ENCODE measurements around the gene ANKH.

The ANKH gene

DNA sequence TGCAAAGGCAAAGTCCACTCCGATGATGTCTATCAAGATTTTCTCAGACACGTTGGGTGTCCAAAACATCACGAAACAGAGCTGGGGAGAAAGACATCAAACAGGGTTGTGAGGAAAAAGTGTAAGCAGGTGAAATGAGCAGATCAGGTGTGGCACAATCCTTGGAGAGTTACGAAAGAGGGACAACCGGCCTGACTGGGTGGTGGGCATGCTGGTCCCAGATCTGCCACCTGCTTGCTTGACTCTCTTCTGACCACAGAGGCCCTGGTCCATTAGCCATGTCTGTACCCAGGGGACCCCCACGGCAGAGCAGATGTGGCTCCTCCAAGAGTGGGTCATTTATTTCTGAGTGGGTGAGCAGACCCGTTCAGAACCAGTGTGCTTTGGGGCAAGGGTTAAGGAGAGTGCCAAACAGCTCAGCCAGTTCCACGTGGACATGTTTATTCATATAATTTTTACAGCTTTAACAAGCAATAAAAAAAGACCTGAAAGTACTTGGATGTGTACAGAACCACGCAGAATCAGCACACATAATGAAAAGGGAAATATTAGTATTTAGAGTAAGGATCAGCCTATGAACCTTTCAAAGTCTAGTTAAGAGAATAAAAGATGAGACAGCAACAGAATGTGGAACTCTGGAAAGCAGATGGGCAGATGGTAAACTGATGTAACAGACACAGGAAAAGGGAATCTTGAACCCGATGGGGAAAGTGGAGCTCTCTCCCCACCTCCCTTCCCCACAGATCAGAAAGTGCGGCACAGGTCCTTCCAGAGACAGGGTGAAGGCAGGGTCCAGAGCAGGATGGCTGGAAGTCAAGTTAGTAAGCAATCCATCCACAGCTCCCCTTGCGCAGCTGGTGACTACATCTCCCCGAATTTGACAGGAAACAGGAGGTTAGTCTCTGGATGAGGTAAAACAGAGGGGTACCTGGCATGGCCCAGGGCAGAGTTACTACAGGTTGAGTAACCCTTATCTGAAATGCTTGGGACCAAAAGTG, 154.5 kb downstream of the ANKH start:
- DNase-seq, result no peak
- Histone ChIP-seq H3K27me3 (no peaks in the 10 kb centered on the region), H3K36me3 (peaks cover 22% of the 10 kb centered on the region), H3K4me3 (ENCODE audit: low read depth, low read length) (no peak overlapping the region), H3K4me1 (peaks cover 9% of the 10 kb centered on the region), H3K9me3 (no peaks in the 10 kb centered on the region)
- TF ChIP-seq, protein P1, sequence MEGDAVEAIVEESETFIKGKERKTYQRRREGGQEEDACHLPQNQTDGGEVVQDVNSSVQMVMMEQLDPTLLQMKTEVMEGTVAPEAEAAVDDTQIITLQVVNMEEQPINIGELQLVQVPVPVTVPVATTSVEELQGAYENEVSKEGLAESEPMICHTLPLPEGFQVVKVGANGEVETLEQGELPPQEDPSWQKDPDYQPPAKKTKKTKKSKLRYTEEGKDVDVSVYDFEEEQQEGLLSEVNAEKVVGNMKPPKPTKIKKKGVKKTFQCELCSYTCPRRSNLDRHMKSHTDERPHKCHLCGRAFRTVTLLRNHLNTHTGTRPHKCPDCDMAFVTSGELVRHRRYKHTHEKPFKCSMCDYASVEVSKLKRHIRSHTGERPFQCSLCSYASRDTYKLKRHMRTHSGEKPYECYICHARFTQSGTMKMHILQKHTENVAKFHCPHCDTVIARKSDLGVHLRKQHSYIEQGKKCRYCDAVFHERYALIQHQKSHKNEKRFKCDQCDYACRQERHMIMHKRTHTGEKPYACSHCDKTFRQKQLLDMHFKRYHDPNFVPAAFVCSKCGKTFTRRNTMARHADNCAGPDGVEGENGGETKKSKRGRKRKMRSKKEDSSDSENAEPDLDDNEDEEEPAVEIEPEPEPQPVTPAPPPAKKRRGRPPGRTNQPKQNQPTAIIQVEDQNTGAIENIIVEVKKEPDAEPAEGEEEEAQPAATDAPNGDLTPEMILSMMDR (IDR thresholded peaks at IDR 0.05; ENCODE audit: low read depth, low read length), result no peak

DNA sequence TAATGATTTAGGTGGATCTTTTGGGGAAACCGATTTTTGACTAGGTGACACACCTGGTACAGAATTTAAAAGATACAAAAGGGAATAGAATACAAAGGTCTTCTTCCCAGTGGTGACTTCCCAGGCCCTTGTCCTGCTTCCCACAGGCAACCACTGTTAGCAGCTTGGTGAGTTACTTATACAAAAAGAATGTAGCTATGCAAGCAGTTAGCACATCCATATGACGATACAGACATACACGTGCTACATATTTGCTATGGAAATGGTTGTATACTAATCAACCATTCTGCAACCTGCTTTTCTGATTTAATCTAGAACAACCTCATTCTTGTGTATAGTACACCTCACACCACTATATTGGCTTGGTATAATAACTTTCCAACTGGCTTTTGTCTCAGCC, 156.1 kb downstream of the ANKH start:
- H3K4me1 ChIP-seq, result peaks cover 9% of the 10 kb centered on the region
- no peaks in the 10 kb centered on the region for H3K9me3 ChIP-seq
- peaks cover 32% of the 10 kb centered on the region for H3K36me3 ChIP-seq
- H3K27me3 ChIP-seq, result no peaks in the 10 kb centered on the region
- TF ChIP-seq, protein P1 (IDR thresholded peaks at IDR 0.05; ENCODE audit: low read depth, low read length), result no peak
- no peak for DNase-seq
- H3K4me3 ChIP-seq (ENCODE audit: low read depth, low read length), result no peak overlapping the region

DNA sequence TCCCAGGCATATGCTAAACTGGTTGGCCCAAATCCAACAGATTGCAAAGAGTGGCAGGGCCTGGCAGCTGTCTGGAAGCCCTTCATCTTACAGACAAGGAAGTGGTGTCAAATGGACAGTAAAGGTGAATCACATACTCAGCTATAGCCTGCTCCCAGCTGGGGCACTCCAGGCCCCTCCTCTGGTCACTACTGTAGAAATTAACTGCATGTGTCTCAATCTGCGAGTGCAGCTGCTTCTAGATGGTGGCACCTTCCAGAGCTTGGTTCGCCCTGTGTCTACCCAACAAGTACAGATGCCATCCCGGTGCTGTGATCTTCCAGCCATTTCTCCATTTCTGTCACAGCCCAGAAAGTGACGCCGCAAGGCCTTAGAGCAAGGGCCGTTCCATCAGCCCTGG, 156.9 kb downstream of the ANKH start:
- peaks cover 32% of the 10 kb centered on the region for H3K36me3 ChIP-seq
- no peak overlapping the region for H3K4me3 ChIP-seq (ENCODE audit: low read depth, low read length)
- no peaks in the 10 kb centered on the region for H3K27me3 ChIP-seq
- TF ChIP-seq, protein P1 (IDR thresholded peaks at IDR 0.05; ENCODE audit: low read depth, low read length), result no peak
- peak; percentile 58 for DNase-seq
- H3K4me1 ChIP-seq, result peaks cover 9% of the 10 kb centered on the region
- no peaks in the 10 kb centered on the region for H3K9me3 ChIP-seq

DNA sequence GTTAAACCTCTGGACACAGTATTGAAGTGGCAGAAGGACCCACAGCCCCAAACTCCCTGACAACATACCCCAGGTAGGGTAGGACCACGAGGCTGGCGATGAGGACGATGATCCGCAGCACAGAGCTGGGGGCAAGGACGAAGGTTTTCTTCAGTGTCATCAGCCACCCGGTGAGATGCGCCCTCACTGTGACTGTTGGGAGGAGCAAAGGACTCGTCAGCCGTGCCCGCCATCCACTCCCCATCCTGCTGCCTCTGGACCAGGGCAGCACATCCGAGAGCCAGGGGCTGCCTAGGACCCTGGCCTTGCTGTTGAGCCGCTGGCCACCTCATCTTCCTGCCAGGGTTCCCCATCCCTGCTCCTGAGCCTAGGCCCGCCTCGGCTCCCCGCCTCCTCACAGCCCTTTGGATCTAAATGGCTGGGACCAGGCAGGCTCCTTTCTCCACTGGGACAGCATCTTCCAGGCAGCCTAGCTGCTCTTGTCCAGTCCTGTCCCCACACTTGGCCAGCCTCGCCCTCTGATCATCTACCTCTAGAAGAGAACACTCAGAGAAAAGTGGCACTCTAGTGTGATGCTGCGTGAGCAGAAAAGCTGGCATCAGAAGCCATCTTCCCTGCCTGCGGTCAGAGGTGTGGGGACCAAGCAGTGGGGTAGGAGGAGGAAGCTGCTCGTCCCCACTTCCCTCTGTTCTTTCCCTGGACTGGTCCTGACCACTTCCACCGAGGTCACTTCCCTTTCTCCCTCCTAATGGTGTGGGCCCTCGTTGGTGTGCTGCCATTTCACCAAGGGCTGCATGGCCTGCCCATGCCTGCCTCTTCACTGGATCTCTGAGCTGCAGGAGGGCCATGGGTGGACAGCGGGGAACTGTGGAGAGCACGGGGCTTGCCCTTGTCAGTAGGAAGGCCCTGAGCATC, 157.8 kb downstream of the ANKH start:
- Histone ChIP-seq H3K4me1 (peaks cover 9% of the 10 kb centered on the region), H3K4me3 (ENCODE audit: low read depth, low read length) (no peak overlapping the region), H3K9me3 (no peaks in the 10 kb centered on the region), H3K36me3 (peaks cover 32% of the 10 kb centered on the region), H3K27me3 (no peaks in the 10 kb centered on the region)
- DNase-seq, result no peak
- TF ChIP-seq, protein P1 (IDR thresholded peaks at IDR 0.05; ENCODE audit: low read depth, low read length), result no peak

DNA sequence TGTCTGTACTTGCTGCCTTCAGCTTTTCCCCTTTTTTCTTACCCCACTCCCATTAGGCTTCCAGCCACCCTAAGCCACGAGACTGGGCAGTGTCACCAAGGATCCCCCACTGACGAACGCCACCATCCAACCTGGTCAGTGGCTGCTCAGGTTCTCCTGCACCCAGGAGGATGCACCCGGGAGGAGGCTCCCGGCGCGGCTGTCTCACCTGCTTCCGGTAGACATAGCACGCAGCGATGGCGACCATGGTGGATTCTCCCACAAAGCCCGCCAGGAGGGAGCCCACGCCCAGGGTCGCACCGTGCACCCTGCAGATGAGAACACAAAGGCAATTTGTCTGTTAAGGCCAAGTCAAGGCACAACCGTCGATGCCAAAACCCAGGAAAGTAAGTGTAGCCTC, 158.9 kb downstream of the ANKH start:
- H3K9me3 ChIP-seq, result no peaks in the 10 kb centered on the region
- peaks cover 37% of the 10 kb centered on the region for H3K36me3 ChIP-seq
- H3K4me1 ChIP-seq, result peaks cover 9% of the 10 kb centered on the region
- no peak for DNase-seq
- TF ChIP-seq, protein P1 (IDR thresholded peaks at IDR 0.05; ENCODE audit: low read depth, low read length), result no peak
- H3K4me3 ChIP-seq (ENCODE audit: low read depth, low read length), result no peak overlapping the region
- H3K27me3 ChIP-seq, result no peaks in the 10 kb centered on the region
